ENCODE results near the gene NTM. TPM values are rescaled to one million over a fixed set of nuclear protein-coding genes. Genes with fewer than 3 reads are reported as not detected.

Gene NTM
- total and polyA plus RNA-seq, 2 donors (not counting 3 experiments of a cell fraction or from before 2014, with no cell fraction given) = 1.00 to 1.1 TPM

GRCh38 chr11:131543389-131544025, 173.1 kb downstream of the NTM start:
- FAIRE-seq (no peak), DNase-seq (ENCODE audit: low read depth, low spot score) (no peak)
- dilution Hi-C loops (cut with MboI; ENCODE audit: extremely low pct_ligation_motif_present, low sequenced_read_pairs) = no loop called here
- Histone ChIP-seq H4K20me1 (replicated peaks; ENCODE audit: control insufficient read depth, extremely low read depth, insufficient read depth, low read length) (no peaks in the 10 kb centered on the region), H3K9me1 (replicated peaks; ENCODE audit: control insufficient read depth, extremely low read depth, insufficient read depth, low read length) (no peaks in the 10 kb centered on the region), H3K4me3 (replicated peaks in 1 of 3; ENCODE audit: insufficient read depth in 1 of 3, low read depth in 1 of 3, low read length in 3 of 3) (no peak overlapping the region), H3K4me1 (ENCODE audit: control insufficient read depth, extremely low read depth, insufficient read depth, low read length) (no peaks in the 10 kb centered on the region), H3K27me3 (ENCODE audit: control insufficient read depth in 2 of 2, insufficient read depth in 2 of 2, low read length in 2 of 2) (no peaks in the 10 kb centered on the region), H3K9me3 (replicated peaks; ENCODE audit: control insufficient read depth, insufficient read depth, low read length) (no peaks in the 10 kb centered on the region), H3K4me2 (ENCODE audit: insufficient read depth, low read length) (no peak overlapping the region), H3K9ac (replicated peaks; ENCODE audit: extremely low read depth, insufficient read depth, low read length) (no peak overlapping the region), H3K27ac (ENCODE audit: insufficient read depth, low read depth, low read length) (no peak overlapping the region), H3K36me3 (ENCODE audit: control insufficient read depth in 2 of 2, extremely low read depth in 1 of 2, insufficient read depth in 2 of 2, low read length in 2 of 2) (no peaks in the 10 kb centered on the region), H2AFZ (ENCODE audit: low read depth, low read length) (no peak overlapping the region), H3K79me2 (ENCODE audit: control insufficient read depth, insufficient read depth, low read length) (no peaks in the 10 kb centered on the region)
- intact Hi-C loops (cut with micrococcal nuclease) = no loop called here
- TF ChIP-seq CTCF (IDR thresholded peaks at IDR 0.05; ENCODE audit: extremely low read depth in 1 of 2, insufficient read depth in 1 of 2, low read depth in 1 of 2, low read length in 2 of 2) = no peak
- no peak for TF ChIP-seq GATA2 (IDR thresholded peaks at IDR 0.05; ENCODE audit: insufficient read depth, insufficient read length, low read depth, low read length)
- no peak for TF ChIP-seq FOS (IDR thresholded peaks at IDR 0.05; ENCODE audit: borderline replicate concordance, insufficient read depth, low read length)
- no peak for TF ChIP-seq EZH2 (IDR thresholded peaks at IDR 0.05; ENCODE audit: borderline replicate concordance, low read depth, low read length, severe bottlenecking)
- no peak for TF ChIP-seq MAX (IDR thresholded peaks at IDR 0.05; ENCODE audit: insufficient read depth, insufficient read length)
- TF ChIP-seq MYC (IDR thresholded peaks at IDR 0.05; ENCODE audit: low read depth, low read length) = no peak
- TF ChIP-seq POLR2AphosphoS5 (IDR thresholded peaks at IDR 0.05; ENCODE audit: insufficient read depth, low read depth, low read length) = no peak
- TF ChIP-seq JUN (IDR thresholded peaks at IDR 0.05; ENCODE audit: borderline replicate concordance, insufficient read depth, insufficient read length, low read depth) = no peak
- no peak for TF ChIP-seq POLR2A (IDR thresholded peaks at IDR 0.05; ENCODE audit: low read depth, low read length)
- ChIA-PET POLR2A (no interaction called here), CTCF (no interaction called here)
- BruUV-seq (replicated peaks) = no TSS peak

Measured in endothelial cell of umbilical vein (primary cell).